Measurements from ENCODE around the gene CPPED1.

DNA sequence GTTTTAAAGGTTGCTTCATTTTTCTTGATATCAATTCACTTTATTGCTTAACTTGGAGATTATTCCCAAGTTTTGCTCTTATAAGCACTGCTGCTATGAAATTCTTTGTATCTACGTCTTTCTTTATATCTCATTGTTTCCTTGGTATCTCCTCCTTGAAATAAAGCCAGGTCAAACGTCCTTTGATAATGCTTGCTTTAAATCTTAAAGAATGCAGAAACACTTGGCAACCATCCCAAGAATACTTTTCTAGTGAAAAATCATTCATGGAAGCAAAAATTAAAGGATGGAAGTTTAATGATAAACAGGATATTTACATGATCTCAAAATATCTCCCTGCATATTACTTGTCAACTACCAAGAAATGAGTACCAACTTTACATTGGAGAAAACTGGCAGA lies 175.2 kb downstream of the CPPED1 start:
- TF ChIP-seq, protein P1, sequence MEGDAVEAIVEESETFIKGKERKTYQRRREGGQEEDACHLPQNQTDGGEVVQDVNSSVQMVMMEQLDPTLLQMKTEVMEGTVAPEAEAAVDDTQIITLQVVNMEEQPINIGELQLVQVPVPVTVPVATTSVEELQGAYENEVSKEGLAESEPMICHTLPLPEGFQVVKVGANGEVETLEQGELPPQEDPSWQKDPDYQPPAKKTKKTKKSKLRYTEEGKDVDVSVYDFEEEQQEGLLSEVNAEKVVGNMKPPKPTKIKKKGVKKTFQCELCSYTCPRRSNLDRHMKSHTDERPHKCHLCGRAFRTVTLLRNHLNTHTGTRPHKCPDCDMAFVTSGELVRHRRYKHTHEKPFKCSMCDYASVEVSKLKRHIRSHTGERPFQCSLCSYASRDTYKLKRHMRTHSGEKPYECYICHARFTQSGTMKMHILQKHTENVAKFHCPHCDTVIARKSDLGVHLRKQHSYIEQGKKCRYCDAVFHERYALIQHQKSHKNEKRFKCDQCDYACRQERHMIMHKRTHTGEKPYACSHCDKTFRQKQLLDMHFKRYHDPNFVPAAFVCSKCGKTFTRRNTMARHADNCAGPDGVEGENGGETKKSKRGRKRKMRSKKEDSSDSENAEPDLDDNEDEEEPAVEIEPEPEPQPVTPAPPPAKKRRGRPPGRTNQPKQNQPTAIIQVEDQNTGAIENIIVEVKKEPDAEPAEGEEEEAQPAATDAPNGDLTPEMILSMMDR (IDR thresholded peaks at IDR 0.05; ENCODE audit: low read depth, low read length, missing input control), result no peak
- TF ChIP-seq SP1 (IDR thresholded peaks at IDR 0.05), result no peak
- no peak for TF ChIP-seq YY1 (IDR thresholded peaks at IDR 0.05)
- TF ChIP-seq GABPA (IDR thresholded peaks at IDR 0.05 in 1 of 2, conservative IDR thresholded peaks at IDR 0.05 in 1 of 2), result no peak
- TF ChIP-seq, protein P2, sequence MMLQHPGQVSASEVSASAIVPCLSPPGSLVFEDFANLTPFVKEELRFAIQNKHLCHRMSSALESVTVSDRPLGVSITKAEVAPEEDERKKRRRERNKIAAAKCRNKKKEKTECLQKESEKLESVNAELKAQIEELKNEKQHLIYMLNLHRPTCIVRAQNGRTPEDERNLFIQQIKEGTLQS (IDR thresholded peaks at IDR 0.05), result no peak
- TF ChIP-seq JUND (IDR thresholded peaks at IDR 0.05), result no peak
- TF ChIP-seq NR2F2 (IDR thresholded peaks at IDR 0.05), result no peak
- TF ChIP-seq TAF1 (conservative IDR thresholded peaks at IDR 0.05), result no peak
- TF ChIP-seq, protein P3, sequence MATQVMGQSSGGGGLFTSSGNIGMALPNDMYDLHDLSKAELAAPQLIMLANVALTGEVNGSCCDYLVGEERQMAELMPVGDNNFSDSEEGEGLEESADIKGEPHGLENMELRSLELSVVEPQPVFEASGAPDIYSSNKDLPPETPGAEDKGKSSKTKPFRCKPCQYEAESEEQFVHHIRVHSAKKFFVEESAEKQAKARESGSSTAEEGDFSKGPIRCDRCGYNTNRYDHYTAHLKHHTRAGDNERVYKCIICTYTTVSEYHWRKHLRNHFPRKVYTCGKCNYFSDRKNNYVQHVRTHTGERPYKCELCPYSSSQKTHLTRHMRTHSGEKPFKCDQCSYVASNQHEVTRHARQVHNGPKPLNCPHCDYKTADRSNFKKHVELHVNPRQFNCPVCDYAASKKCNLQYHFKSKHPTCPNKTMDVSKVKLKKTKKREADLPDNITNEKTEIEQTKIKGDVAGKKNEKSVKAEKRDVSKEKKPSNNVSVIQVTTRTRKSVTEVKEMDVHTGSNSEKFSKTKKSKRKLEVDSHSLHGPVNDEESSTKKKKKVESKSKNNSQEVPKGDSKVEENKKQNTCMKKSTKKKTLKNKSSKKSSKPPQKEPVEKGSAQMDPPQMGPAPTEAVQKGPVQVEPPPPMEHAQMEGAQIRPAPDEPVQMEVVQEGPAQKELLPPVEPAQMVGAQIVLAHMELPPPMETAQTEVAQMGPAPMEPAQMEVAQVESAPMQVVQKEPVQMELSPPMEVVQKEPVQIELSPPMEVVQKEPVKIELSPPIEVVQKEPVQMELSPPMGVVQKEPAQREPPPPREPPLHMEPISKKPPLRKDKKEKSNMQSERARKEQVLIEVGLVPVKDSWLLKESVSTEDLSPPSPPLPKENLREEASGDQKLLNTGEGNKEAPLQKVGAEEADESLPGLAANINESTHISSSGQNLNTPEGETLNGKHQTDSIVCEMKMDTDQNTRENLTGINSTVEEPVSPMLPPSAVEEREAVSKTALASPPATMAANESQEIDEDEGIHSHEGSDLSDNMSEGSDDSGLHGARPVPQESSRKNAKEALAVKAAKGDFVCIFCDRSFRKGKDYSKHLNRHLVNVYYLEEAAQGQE (IDR thresholded peaks at IDR 0.05), result no peak
- no peak for TF ChIP-seq RXRA (IDR thresholded peaks at IDR 0.05)
- no peak for TF ChIP-seq EGR1 (IDR thresholded peaks at IDR 0.05; ENCODE audit: low read depth in 2 of 2)
- no peak for TF ChIP-seq RAD21 (IDR thresholded peaks at IDR 0.05)
- TF ChIP-seq, protein P4, sequence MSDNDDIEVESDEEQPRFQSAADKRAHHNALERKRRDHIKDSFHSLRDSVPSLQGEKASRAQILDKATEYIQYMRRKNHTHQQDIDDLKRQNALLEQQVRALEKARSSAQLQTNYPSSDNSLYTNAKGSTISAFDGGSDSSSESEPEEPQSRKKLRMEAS (IDR thresholded peaks at IDR 0.05), result no peak
- no peak for TF ChIP-seq FOXA1 (IDR thresholded peaks at IDR 0.05)
